H9 (cell line): Measurements from ENCODE around the gene ADGRD1. TPM values are rescaled to one million over a fixed set of nuclear protein-coding genes. Genes with fewer than 3 reads are reported as not detected.

Experiments used
- DNase-seq: peaks from one replicate; pipeline ENCODE4 v3.0.0-alpha.2; 2017
- H2AFZ ChIP-seq: one replicate; pipeline ENCODE4 v1.6.1; 2013; ENCODE audit warnings: mild to moderate bottlenecking, low read length, control low read depth, moderate library complexity
- H2AK5ac ChIP-seq: 2 replicates; pipeline ENCODE4 v1.6.1; 2013; ENCODE audit warnings: low read length, control low read depth, mixed read lengths; ENCODE audit not compliant: insufficient read length
- H2BK120ac ChIP-seq: one replicate; pipeline ENCODE4 v1.6.1; 2013; ENCODE audit warnings: low read depth, mild to moderate bottlenecking, low read length, control low read depth, inconsistent platforms; ENCODE audit not compliant: poor library complexity, severe bottlenecking
- H2BK12ac ChIP-seq: 2 replicates; pipeline ENCODE4 v1.6.1; 2013; ENCODE audit warnings: low read length, control low read depth, mixed read lengths, low read depth; ENCODE audit not compliant: insufficient read length
- H2BK15ac ChIP-seq: 2 replicates; pipeline ENCODE4 v1.6.1; 2013; ENCODE audit warnings: low read depth, low read length, control low read depth
- H2BK20ac ChIP-seq: one replicate; pipeline ENCODE4 v1.6.1; 2013; ENCODE audit warnings: low read depth, mild to moderate bottlenecking, low read length, control low read depth, inconsistent platforms; ENCODE audit not compliant: poor library complexity, severe bottlenecking
- H2BK5ac ChIP-seq: 2 replicates; pipeline ENCODE4 v1.6.1; 2013; ENCODE audit warnings: low read length, control low read depth, mixed read lengths; ENCODE audit not compliant: insufficient read length
- H3K14ac ChIP-seq: 2 replicates; pipeline ENCODE4 v1.6.1; 2013; ENCODE audit warnings: low read length, control low read depth; ENCODE audit not compliant: insufficient read depth
- H3K18ac ChIP-seq: 2 replicates; pipeline ENCODE4 v1.6.1; 2013; ENCODE audit warnings: low read depth, mild to moderate bottlenecking, mixed read lengths, low read length, control low read depth; ENCODE audit not compliant: insufficient read length
- H3K23ac ChIP-seq: 2 replicates; pipeline ENCODE4 v1.6.1; 2013; ENCODE audit warnings: low read length, control low read depth, mixed read lengths, low read depth; ENCODE audit not compliant: insufficient read length
- H3K23me2 ChIP-seq: 2 replicates; pipeline ENCODE4 v1.6.1; 2013; ENCODE audit warnings: low read depth, mild to moderate bottlenecking, mixed read lengths, low read length, control low read depth; ENCODE audit not compliant: insufficient read length, poor library complexity, severe bottlenecking
- H3K27ac ChIP-seq: 2 replicates; pipeline ENCODE4 v1.5.1; 2013; ENCODE audit warnings: low read length, control low read depth, mixed read lengths, low read depth; ENCODE audit not compliant: insufficient read length
- H3K27me3 ChIP-seq: 2 replicates; pipeline ENCODE4 v1.6.1; 2013; ENCODE audit warnings: low read length, control low read depth, inconsistent platforms; ENCODE audit not compliant: insufficient read depth
- H3K4ac ChIP-seq: 2 replicates; pipeline ENCODE4 v1.6.1; 2013; ENCODE audit warnings: low read depth, mild to moderate bottlenecking, control low read depth, inconsistent platforms, low read length, moderate library complexity
- H3K4me1 ChIP-seq: 2 replicates; pipeline ENCODE4 v1.6.1; 2013; ENCODE audit warnings: low read length, control low read depth, inconsistent platforms; ENCODE audit not compliant: insufficient read depth
- H3K4me2 ChIP-seq: 2 replicates; pipeline ENCODE4 v1.6.1; 2013; ENCODE audit warnings: low read length, control low read depth, mixed read lengths; ENCODE audit not compliant: insufficient read length, insufficient read depth
- H3K56ac ChIP-seq: 2 replicates; pipeline ENCODE4 v1.6.1; 2013; ENCODE audit warnings: low read depth, mild to moderate bottlenecking, mixed read lengths, low read length, control low read depth; ENCODE audit not compliant: insufficient read length
- H3K79me1 ChIP-seq: 2 replicates; pipeline ENCODE4 v1.6.1; 2013; ENCODE audit warnings: low read depth, mild to moderate bottlenecking, moderate library complexity, low read length, control low read depth, inconsistent platforms; ENCODE audit not compliant: insufficient read depth, poor library complexity, severe bottlenecking
- H3K79me2 ChIP-seq: 2 replicates; pipeline ENCODE4 v1.6.1; 2013; ENCODE audit warnings: low read length, control low read depth, inconsistent platforms; ENCODE audit not compliant: insufficient read depth
- H3K9ac ChIP-seq: 2 replicates; pipeline ENCODE4 v1.6.1; 2013; ENCODE audit warnings: low read length, control low read depth, mixed read lengths; ENCODE audit not compliant: insufficient read length; ENCODE audit errors: extremely low read depth
- H3K9me3 ChIP-seq: one replicate; pipeline ENCODE4 v1.6.1; 2013; ENCODE audit warnings: low read depth, low read length, inconsistent platforms; ENCODE audit not compliant: control insufficient read depth
- H3T11ph ChIP-seq: one replicate; pipeline ENCODE4 v1.6.1; 2013; ENCODE audit warnings: mild to moderate bottlenecking, low read length, control low read depth, inconsistent platforms
- H4K20me1 ChIP-seq: one replicate; pipeline ENCODE4 v1.6.1; 2013; ENCODE audit not compliant: control insufficient read depth, insufficient read length, insufficient read depth
- H4K5ac ChIP-seq: 2 replicates; pipeline ENCODE4 v1.6.1; 2013; ENCODE audit warnings: low read depth, mild to moderate bottlenecking, mixed read lengths, low read length, control low read depth; ENCODE audit not compliant: insufficient read length
- H4K8ac ChIP-seq: replicated peaks from 2 replicates; pipeline ENCODE4 v1.6.1; 2013; ENCODE audit warnings: low read length, control low read depth, mixed read lengths, low read depth; ENCODE audit not compliant: insufficient read length
- H4K91ac ChIP-seq: 2 replicates; pipeline ENCODE4 v1.6.1; 2013; ENCODE audit warnings: low read depth, mild to moderate bottlenecking, moderate library complexity, mixed read lengths, low read length, control low read depth; ENCODE audit not compliant: insufficient read length
- H3K27ac Mint-ChIP-seq, 3 experiments: 2 replicates in 2 of 3; 3 replicates in 1 of 3; pipeline ENCODE4 v1.8.0; 2020 to 2021; ENCODE audit warnings: mixed read lengths in 3 of 3, mild to moderate bottlenecking in 1 of 3, moderate library complexity in 1 of 3
- H3K27me3 Mint-ChIP-seq: 2 replicates; pipeline ENCODE4 v1.8.0; 2021; ENCODE audit warnings: low read depth, mild to moderate bottlenecking, moderate library complexity, mixed read lengths
- H3K36me3 Mint-ChIP-seq, 3 experiments: 2 replicates in 2 of 3; 3 replicates in 1 of 3; pipeline ENCODE4 v1.8.0; 2020 to 2021; ENCODE audit warnings: low read depth in 3 of 3, mixed read lengths in 3 of 3; ENCODE audit not compliant: insufficient read depth in 1 of 3
- H3K4me1 Mint-ChIP-seq, 2 experiments: 2 replicates each; pipeline ENCODE4 v1.8.0; 2020; ENCODE audit warnings: mixed read lengths in 2 of 2
- H3K4me3 Mint-ChIP-seq, 2 experiments: 2 replicates in 1 of 2; 3 replicates in 1 of 2; pipeline ENCODE4 v1.8.0; 2020 to 2021; ENCODE audit warnings: mild to moderate bottlenecking in 2 of 2, mixed read lengths in 2 of 2, moderate library complexity in 1 of 2
- H3K9me3 Mint-ChIP-seq, 2 experiments: 2 replicates in 1 of 2; 3 replicates in 1 of 2; pipeline ENCODE4 v1.8.0; 2020; ENCODE audit warnings: mild to moderate bottlenecking in 2 of 2, mixed read lengths in 2 of 2, moderate library complexity in 1 of 2
- CTCF ChIP-seq: fragments of 200-600 bp; sonication (generic); conservative IDR thresholded peaks from 3 replicates; pipeline ENCODE4 v1.8.0; 2021; ENCODE audit warnings: antibody characterized with exemption, mild to moderate bottlenecking
- whole genome bisulfite sequencing: extraction: QIAGEN DNeasy Blood & Tissue Kit; methylation state at CpG from one replicate; pipeline ENCODE4 v1.1.7; 2013; ENCODE audit warnings: missing lambda C conversion rate, low lambda C conversion rate, mixed read lengths; ENCODE audit not compliant: insufficient read length; ENCODE audit errors: extremely low coverage; 5-methylcytosine and 5-hydroxymethylcytosine counted together
- total RNA-seq: library from RNA; stranded (reverse); gene quantifications from 2 replicates; pipeline ENCODE4 v1.2.1, GENCODE V29; 2021

ADGRD1 gene
- total RNA-seq, 1 experiment from 2014 or later, result 0.52 TPM

GRCh38 chr12:131006036-131006735, 52.5 kb downstream of the ADGRD1 start:
- Histone ChIP-seq H2BK120ac (no peak overlapping the region), H3K18ac (no peak overlapping the region), H2BK5ac (no peak overlapping the region), H3K9me3 (no peaks in the 10 kb centered on the region), H3K4me2 (no peak overlapping the region), H3T11ph (no peak overlapping the region), H3K14ac (no peak overlapping the region), H2AK5ac (no peak overlapping the region), H3K23ac (no peak overlapping the region), H3K27ac (no peak overlapping the region), H3K4me1 (no peaks in the 10 kb centered on the region), H2BK12ac (no peak overlapping the region), H4K8ac (no peak overlapping the region), H4K20me1 (no peaks in the 10 kb centered on the region), H3K23me2 (no peaks in the 10 kb centered on the region), H3K4ac (no peak overlapping the region), H2AFZ (no peak overlapping the region), H4K91ac (no peak overlapping the region), H3K27me3 (no peaks in the 10 kb centered on the region), H4K5ac (no peak overlapping the region), H2BK20ac (no peak overlapping the region), H3K79me2 (no peaks in the 10 kb centered on the region), H2BK15ac (no peak overlapping the region), H3K9ac (no peak overlapping the region), H3K79me1 (no peaks in the 10 kb centered on the region), H3K56ac (no peak overlapping the region)
- Mint-ChIP-seq H3K4me1 (peaks cover 0 to 10% of the 10 kb centered on the region in 2 experiments; a peak in 2 of 4 replicates), H3K27me3 (no peaks in the 10 kb centered on the region; the same call in 1 of the 2 replicates), H3K4me3 (no peak overlapping the region), H3K9me3 (peaks cover 3% of the 10 kb centered on the region in 2 experiments; a peak in 2 of 5 replicates), H3K27ac (no peak overlapping the region; a peak in 2 of 7 replicates), H3K36me3 (no peaks in the 10 kb centered on the region; a peak in 1 of 7 replicates)
- no peak for TF ChIP-seq CTCF
- WGBS, result no CpG with 5 or more reads among the region's 21 CpGs
- no peak for DNase-seq
